GM13976 (cell line): ENCODE measurements around the gene ANKRD11.
"Not testable (repeated sequence)": the region's sequence is repeated elsewhere in the genome, so short reads cannot be mapped to it uniquely, and the experiment has no call there.

ENCODE experiments used
- DNase-seq: peaks from one replicate; pipeline ENCODE4 v3.0.0; 2012; ENCODE audit warnings: low spot score
- CTCF ChIP-seq: IDR thresholded peaks from 2 replicates; pipeline ENCODE4 v1.5.1; 2012; ENCODE audit warnings: borderline replicate concordance, mild to moderate bottlenecking; ENCODE audit not compliant: insufficient read depth; ENCODE audit errors: extremely low read depth, missing control alignments, control extremely low read depth
- in situ Hi-C: fragments of 300-500 bp; cut with MboI; formaldehyde crosslinking; loops from one replicate; pipeline ENCODE4 v1.12.0; 2022; ENCODE audit warnings: low sequenced_read_pairs, mixed read lengths, inconsistent platforms; ENCODE audit not compliant: unreplicated experiment

ANKRD11 gene

DNA sequence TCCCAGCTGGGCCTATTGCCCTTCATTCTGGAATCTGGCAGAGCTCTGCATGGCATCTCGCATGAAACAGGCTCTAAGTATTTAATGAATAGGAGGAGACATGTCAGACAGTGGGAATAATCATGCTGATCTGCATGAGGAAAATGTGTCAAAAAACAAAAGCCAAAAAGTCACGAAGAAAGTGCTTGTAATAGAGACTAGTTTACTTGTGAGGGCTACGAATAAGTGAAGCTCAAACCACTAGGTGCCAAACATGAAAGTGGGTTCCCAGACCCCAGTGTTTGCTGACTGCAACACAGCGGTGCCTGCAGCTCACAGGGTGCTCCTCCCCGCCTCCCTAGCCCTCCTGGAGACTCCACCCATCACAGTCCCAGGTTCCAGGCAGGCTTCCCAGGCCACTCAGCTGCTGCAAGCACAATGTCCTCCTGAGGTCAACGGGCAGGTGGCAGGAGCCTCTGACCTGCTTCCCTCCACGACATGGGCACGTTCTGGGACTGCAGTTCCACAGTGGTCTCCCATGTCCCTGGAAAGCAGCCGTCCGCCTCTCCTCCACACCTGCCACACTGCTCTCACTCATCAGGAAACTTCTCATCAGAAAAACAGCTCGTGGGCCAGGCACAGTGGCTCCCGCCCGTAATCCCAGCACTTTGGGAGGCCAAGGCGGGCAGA lies 96.5 kb downstream of the ANKRD11 start:
- no peak for DNase-seq
- in situ Hi-C loops: no loop called here

GRCh38 chr16:89392881-89393737 lies 97.3 kb downstream of the ANKRD11 start:
- in situ Hi-C loops: no loop called here

More for the DNA sequence above, 96.5 kb downstream of the ANKRD11 start:
- no peak for TF ChIP-seq CTCF

GRCh38 chr16:89390224-89390583 lies 100.2 kb downstream of the ANKRD11 start:
- DNase-seq, in situ Hi-C loops: not testable (repeated sequence)

More at GRCh38 chr16:89392881-89393737, 97.3 kb downstream of the ANKRD11 start:
- DNase-seq: no peak
- no peak for TF ChIP-seq CTCF

DNA sequence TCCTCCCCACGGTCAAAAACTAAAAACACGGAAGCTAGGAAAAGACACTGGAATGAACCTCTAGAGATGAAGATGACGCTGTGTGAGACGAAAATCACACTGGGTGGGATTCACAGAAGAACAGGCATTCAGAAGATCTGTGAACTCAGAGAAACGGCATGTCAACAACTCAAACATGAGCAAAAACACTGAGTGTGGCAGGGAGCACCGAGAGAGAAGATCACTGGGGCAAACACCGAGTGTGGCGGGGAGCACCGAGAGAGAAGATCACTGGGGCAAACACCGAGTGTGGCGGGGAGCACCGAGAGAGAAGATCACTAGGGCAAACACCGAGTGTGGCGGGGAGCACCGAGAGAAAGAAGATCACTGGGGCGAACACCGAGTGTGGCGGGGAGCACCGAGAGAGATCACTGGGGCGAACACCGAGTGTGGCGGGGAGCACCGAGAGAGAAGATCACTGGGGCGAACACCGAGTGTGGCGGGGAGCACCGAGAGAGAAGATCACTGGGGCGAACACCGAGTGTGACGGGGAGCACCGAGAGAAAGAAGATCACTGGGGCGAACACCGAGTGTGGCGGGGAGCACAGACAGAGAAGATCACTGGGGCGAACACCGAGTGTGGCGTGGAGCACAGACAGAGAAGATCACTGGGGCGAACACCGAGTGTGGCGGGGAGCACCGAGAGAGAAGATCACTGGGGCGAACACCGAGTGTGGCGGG lies 100.7 kb downstream of the ANKRD11 start:
- in situ Hi-C loops: not testable (repeated sequence)

DNA sequence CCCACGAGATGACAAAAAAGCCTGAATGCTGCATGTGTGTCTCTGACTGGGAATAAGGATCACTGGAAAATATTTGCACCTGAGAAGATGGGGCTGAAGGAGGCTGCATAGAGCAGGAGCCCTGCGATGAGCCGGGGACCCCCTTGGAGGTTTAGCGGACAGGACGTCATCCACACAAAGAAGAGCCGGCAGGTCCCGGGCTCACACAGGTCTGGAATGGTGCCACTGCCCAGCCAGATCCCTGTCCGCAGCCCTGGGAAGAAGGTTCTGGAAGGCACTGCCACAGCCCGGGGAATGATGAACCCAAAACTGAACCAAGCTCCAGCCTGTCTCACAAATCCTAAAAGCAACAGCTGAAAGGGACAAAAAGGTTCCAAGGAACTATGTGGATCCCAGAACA lies 101.8 kb downstream of the ANKRD11 start:
- no peak for TF ChIP-seq CTCF
- in situ Hi-C loops: no loop called here
- no peak for DNase-seq

More for the DNA sequence above, 100.7 kb downstream of the ANKRD11 start:
- DNase-seq: not testable (repeated sequence)

DNA sequence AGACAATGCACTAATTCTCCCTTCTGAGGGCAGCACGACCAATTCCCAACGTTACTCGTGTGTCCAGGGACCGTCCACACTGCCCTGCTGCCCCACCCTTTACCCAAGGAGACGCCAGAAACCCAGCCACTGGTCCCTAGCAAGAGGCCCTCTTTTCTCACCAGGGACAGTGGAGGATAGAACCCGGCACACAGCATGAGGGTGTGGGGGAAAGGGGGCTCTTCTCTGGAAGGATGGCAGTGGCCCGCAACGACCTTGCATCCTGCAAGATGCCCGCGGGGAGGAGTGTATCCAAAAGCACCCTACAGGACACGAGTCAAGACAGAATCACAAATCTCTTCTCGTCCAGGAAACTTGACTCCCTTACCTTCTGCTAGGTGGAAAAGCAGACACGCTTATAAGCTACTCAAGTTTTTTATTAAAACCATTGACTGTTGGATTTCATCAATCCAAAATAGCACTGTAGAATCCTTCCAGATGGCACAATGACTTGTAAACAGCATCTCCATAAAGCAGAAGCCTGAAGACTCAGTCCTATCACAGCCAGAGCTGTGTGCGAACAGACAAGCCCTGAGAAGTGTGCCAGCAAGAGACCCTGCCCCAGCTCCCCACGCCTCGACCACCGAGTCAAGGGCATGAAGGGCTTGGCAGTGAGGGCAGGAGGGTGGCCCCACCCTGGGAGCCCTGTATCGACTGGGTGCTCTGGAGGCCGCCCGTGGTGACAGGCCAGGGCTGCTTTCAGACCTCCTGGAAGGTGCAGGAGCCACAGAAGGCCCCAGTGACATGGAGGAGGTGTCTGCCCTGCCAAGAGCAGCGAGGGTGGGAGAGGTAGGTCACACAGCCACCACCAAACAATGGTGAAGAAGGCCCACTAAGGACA lies 103.8 kb downstream of the ANKRD11 start:
- in situ Hi-C loops: no loop called here
- DNase-seq: no peak
- no peak for TF ChIP-seq CTCF

- in situ Hi-C loops: no loop called here
- TF ChIP-seq CTCF: no peak
- no peak for DNase-seq
These were observed 104.6 kb downstream of the ANKRD11 start for GRCh38 chr16:89385712-89386111.
